ENCODE data around the gene P2RX5. TPM values are rescaled to one million over a fixed set of nuclear protein-coding genes. Genes with fewer than 3 reads are reported as not detected.

The P2RX5 gene
- total and polyA plus RNA-seq, 2 experiments from 2014 or later = not detected

DNA sequence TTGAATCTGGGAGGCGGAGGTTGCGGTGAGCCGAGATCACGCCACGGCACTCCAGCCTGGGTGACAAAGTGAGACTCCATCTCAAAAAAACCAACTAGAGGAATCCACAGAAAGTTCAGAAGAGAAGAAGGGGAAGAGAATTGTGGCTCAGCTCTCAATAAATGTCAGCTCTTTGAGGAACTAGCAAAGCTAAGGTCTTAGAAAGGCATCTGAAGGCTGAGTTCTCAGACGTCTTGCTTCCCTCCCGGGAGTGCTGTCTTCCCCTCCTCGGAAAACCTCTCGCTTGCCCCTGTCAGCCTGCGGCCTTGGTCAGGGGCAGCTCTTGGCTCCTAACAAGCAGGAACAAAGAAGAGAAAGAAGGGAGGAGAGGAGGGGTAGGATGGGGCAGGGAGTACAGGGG is 65.2 kb downstream of the P2RX5 start:
- Histone ChIP-seq H4K20me1 (ENCODE audit: insufficient read depth, poor library complexity, severe bottlenecking) (peaks cover 4% of the 10 kb centered on the region), H3K36me3 (replicated peaks; ENCODE audit: insufficient read depth, low read depth) (no peaks in the 10 kb centered on the region), H3K9me2 (replicated peaks; ENCODE audit: insufficient read depth) (no peaks in the 10 kb centered on the region), H3K4me1 (ENCODE audit: insufficient read depth) (peaks cover 6% of the 10 kb centered on the region), H3K27me3 (no peaks in the 10 kb centered on the region), H3K4me3 (no peak overlapping the region), H3K4me2 (no peak overlapping the region), H3K27ac (no peak overlapping the region), H3K9me3 (ENCODE audit: low read depth) (no peaks in the 10 kb centered on the region), H3K79me2 (peaks cover 35% of the 10 kb centered on the region), H2AFZ (no peak overlapping the region)
- TF ChIP-seq, protein P1, sequence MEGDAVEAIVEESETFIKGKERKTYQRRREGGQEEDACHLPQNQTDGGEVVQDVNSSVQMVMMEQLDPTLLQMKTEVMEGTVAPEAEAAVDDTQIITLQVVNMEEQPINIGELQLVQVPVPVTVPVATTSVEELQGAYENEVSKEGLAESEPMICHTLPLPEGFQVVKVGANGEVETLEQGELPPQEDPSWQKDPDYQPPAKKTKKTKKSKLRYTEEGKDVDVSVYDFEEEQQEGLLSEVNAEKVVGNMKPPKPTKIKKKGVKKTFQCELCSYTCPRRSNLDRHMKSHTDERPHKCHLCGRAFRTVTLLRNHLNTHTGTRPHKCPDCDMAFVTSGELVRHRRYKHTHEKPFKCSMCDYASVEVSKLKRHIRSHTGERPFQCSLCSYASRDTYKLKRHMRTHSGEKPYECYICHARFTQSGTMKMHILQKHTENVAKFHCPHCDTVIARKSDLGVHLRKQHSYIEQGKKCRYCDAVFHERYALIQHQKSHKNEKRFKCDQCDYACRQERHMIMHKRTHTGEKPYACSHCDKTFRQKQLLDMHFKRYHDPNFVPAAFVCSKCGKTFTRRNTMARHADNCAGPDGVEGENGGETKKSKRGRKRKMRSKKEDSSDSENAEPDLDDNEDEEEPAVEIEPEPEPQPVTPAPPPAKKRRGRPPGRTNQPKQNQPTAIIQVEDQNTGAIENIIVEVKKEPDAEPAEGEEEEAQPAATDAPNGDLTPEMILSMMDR (IDR thresholded peaks at IDR 0.05; ENCODE audit: poor library complexity) = no peak
- TF ChIP-seq EZH2 (IDR thresholded peaks at IDR 0.05; ENCODE audit: borderline replicate concordance) (no peak), EZH2phosphoT487 (IDR thresholded peaks at IDR 0.05; ENCODE audit: low read depth, severe bottlenecking, unreplicated experiment) (no peak)
- DNase-seq (ENCODE audit: low spot score) = no peak
- 96% methylated on average over 10 of the region's 10 CpGs for WGBS (ENCODE audit: low lambda C conversion rate, missing lambda C conversion rate)

DNA sequence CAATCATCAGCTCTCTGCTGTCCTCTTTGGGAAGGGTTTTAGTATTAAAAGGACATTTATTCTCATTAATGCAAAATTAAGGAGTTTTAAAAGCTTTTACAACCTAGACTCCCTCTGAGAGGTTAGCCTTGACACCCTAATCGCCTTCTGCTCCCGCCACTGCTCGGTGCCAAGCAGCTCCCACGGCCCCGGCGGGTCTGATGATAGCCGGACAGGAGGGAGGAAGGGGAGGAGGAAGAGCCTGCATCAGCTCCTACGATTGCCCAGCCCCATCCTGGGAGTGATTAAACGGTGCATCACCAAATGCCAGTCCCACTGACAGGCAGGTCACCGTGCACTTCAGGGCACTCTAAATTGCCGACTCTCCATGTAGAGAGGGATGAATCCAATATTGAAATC is 68.2 kb downstream of the P2RX5 start:
- Histone ChIP-seq H3K27ac (peak overlapping the region; percentile 37), H3K27me3 (no peaks in the 10 kb centered on the region), H3K4me1 (ENCODE audit: insufficient read depth) (no peaks in the 10 kb centered on the region), H3K9me3 (ENCODE audit: low read depth) (no peaks in the 10 kb centered on the region), H3K79me2 (peaks cover 17% of the 10 kb centered on the region), H2AFZ (no peak overlapping the region), H3K4me3 (no peak overlapping the region), H3K9me2 (replicated peaks; ENCODE audit: insufficient read depth) (no peaks in the 10 kb centered on the region), H4K20me1 (ENCODE audit: insufficient read depth, poor library complexity, severe bottlenecking) (peaks cover 4% of the 10 kb centered on the region), H3K4me2 (no peak overlapping the region), H3K36me3 (replicated peaks; ENCODE audit: insufficient read depth, low read depth) (no peaks in the 10 kb centered on the region)
- TF ChIP-seq EZH2phosphoT487 (IDR thresholded peaks at IDR 0.05; ENCODE audit: low read depth, severe bottlenecking, unreplicated experiment) (no peak), EZH2 (IDR thresholded peaks at IDR 0.05; ENCODE audit: borderline replicate concordance) (no peak)
- TF ChIP-seq, protein P1 (IDR thresholded peaks at IDR 0.05; ENCODE audit: poor library complexity) = no peak
- DNase-seq (ENCODE audit: low spot score) = no peak
- WGBS (ENCODE audit: low lambda C conversion rate, missing lambda C conversion rate) = 95% methylated on average over 11 of the region's 11 CpGs

DNA sequence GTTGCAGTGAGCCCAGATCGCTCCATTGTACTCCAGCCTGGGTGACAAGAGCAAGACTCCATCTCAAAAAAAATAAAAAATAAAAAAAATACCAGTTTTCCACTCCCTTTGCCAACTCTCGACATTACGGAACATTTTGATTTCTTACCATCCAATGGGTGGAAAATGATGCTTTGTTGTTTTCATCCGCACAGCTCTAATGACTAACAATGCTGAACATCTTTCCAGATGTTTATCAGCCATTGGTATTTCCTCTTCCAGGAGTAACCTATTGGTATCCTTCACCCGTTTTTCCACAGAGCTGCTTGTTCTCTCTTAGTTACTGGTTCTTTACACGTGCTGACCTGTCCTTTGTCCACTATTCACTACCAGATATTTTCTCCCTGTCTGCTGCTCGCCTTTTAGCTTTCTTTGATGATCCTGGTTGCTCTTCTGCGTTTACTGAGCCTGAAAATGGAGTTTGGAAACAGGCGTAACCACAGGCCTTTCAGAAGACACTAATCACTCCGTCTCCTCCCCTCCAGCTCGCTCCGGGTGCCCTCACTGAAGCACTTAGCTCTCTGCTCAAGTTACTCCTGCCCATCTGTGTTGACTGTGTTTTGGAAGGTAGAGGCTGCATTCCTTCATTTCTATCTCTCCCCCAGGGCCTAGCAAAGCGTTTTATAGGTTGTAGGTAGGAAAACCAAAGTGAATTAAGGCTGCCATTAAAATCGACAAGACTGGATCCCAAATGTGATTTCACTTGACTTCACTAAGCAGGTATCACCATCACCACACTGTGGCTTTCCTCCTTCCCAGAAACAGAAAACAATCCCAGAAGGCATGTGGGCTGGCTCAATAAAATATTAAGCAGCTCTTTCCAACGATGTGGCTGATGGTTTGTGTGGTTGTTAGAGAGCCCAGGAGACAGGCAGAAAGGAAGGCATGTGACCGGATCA is 68.9 kb downstream of the P2RX5 start:
- no peaks in the 10 kb centered on the region for H3K9me2 ChIP-seq (replicated peaks; ENCODE audit: insufficient read depth)
- H4K20me1 ChIP-seq (ENCODE audit: insufficient read depth, poor library complexity, severe bottlenecking) = peaks cover 4% of the 10 kb centered on the region
- no peak overlapping the region for H3K4me3 ChIP-seq
- H3K27me3 ChIP-seq = no peaks in the 10 kb centered on the region
- WGBS (ENCODE audit: low lambda C conversion rate, missing lambda C conversion rate) = 68% methylated on average over 16 of the region's 16 CpGs
- no peaks in the 10 kb centered on the region for H3K36me3 ChIP-seq (replicated peaks; ENCODE audit: insufficient read depth, low read depth)
- no peaks in the 10 kb centered on the region for H3K9me3 ChIP-seq (ENCODE audit: low read depth)
- H3K79me2 ChIP-seq = peaks cover 10% of the 10 kb centered on the region
- no peak overlapping the region for H3K4me2 ChIP-seq
- TF ChIP-seq, protein P1 (IDR thresholded peaks at IDR 0.05; ENCODE audit: poor library complexity) = no peak
- no peak for TF ChIP-seq EZH2phosphoT487 (IDR thresholded peaks at IDR 0.05; ENCODE audit: low read depth, severe bottlenecking, unreplicated experiment)
- no peak for TF ChIP-seq EZH2 (IDR thresholded peaks at IDR 0.05; ENCODE audit: borderline replicate concordance)
- H3K27ac ChIP-seq = peak overlapping the region; percentile 40
- no peak overlapping the region for H2AFZ ChIP-seq
- H3K4me1 ChIP-seq (ENCODE audit: insufficient read depth) = no peaks in the 10 kb centered on the region
- no peak for DNase-seq (ENCODE audit: low spot score)

Other genes with a start within 250 kb of the P2RX5 start
- not detected in 2 replicates for gene SPATA22, start 224.3 kb downstream of the P2RX5 start, total RNA-seq
- not detected in 2 replicates for gene SPATA22, start 224.3 kb downstream of the P2RX5 start, polyA plus RNA-seq
- gene ASPA, start 220.2 kb downstream of the P2RX5 start, total RNA-seq = 0.27 and 1.2 TPM in 2 replicates
- 0.08 and 0.66 TPM in 2 replicates for gene ASPA, start 220.2 kb downstream of the P2RX5 start, polyA plus RNA-seq
- gene TRPV3, start 138.3 kb downstream of the P2RX5 start, total RNA-seq = 2.6 and 8.1 TPM in 2 replicates
- 1.4 and 2.5 TPM in 2 replicates for gene TRPV3, start 138.3 kb downstream of the P2RX5 start, polyA plus RNA-seq
- 3.7 and 6.2 TPM in 2 replicates for gene TRPV1, start 86.7 kb downstream of the P2RX5 start, total RNA-seq
- 4.8 and 6.2 TPM in 2 replicates for gene TRPV1, start 86.7 kb downstream of the P2RX5 start, polyA plus RNA-seq
- 14.1 and 14.9 TPM in 2 replicates for gene SHPK, start 59.9 kb downstream of the P2RX5 start, total RNA-seq
- 9.1 and 11.2 TPM in 2 replicates for gene SHPK, start 59.9 kb downstream of the P2RX5 start, polyA plus RNA-seq
- 28.1 and 28.7 TPM in 2 replicates for gene CTNS, start 59.4 kb downstream of the P2RX5 start, total RNA-seq
- gene CTNS, start 59.4 kb downstream of the P2RX5 start, polyA plus RNA-seq = 23.7 and 26.0 TPM in 2 replicates
- gene TAX1BP3, start 27.6 kb downstream of the P2RX5 start, total RNA-seq = 208 and 218 TPM in 2 replicates
- gene TAX1BP3, start 27.6 kb downstream of the P2RX5 start, polyA plus RNA-seq = 357 and 387 TPM in 2 replicates
- 40.9 and 42.7 TPM in 2 replicates for gene EMC6, start 27.3 kb downstream of the P2RX5 start, total RNA-seq
- 117 and 130 TPM in 2 replicates for gene EMC6, start 27.3 kb downstream of the P2RX5 start, polyA plus RNA-seq
- gene HASPIN, start 27.7 kb upstream of the P2RX5 start, total RNA-seq = 1.3 and 1.5 TPM in 2 replicates
- gene HASPIN, start 27.7 kb upstream of the P2RX5 start, polyA plus RNA-seq = 0.54 and 1.1 TPM in 2 replicates
- gene ITGAE, start 105.0 kb upstream of the P2RX5 start, total RNA-seq = 28.1 and 46.7 TPM in 2 replicates
- 53.0 and 77.0 TPM in 2 replicates for gene ITGAE, start 105.0 kb upstream of the P2RX5 start, polyA plus RNA-seq
- gene NCBP3, start 150.1 kb upstream of the P2RX5 start, total RNA-seq = 20.8 and 31.8 TPM in 2 replicates
- gene NCBP3, start 150.1 kb upstream of the P2RX5 start, polyA plus RNA-seq = 20.6 and 28.9 TPM in 2 replicates
- 2.6 and 5.1 TPM in 2 replicates for gene CAMKK1, start 196.9 kb upstream of the P2RX5 start, total RNA-seq
- 4.4 and 5.7 TPM in 2 replicates for gene CAMKK1, start 196.9 kb upstream of the P2RX5 start, polyA plus RNA-seq
- gene P2RX1, start 220.3 kb upstream of the P2RX5 start, total RNA-seq = 0.20 and 0.50 TPM in 2 replicates
- 1.8 and 2.3 TPM in 2 replicates for gene P2RX1, start 220.3 kb upstream of the P2RX5 start, polyA plus RNA-seq